HEK293 (cell line): Measurements from ENCODE around the gene SLC37A2.
A peak's percentile ranks its signal among the peaks of the same experiment; 100 is the strongest.

ENCODE experiments used
- CTCF ChIA-PET: fragments of 350-600 bp; formaldehyde crosslinking; extraction: SDS; loops from one replicate; lab custom pipeline; 2021; ENCODE audit warnings: antibody characterized with exemption; lab: Yijun Ruan, JAX
- POLR2A ChIA-PET: fragments of 300-600 bp; formaldehyde crosslinking; extraction: SDS; loops from one replicate; lab custom pipeline; 2020; ENCODE audit warnings: antibody characterized with exemption, inconsistent platforms; lab: Yijun Ruan, JAX
- H3K27ac ChIP-seq: fragments of 200-500 bp; sonication (Bioruptor generic); 2 replicates; pipeline ENCODE4 v1.5.1; 2014; ENCODE audit warnings: low read depth, low read length, control low read depth, inconsistent platforms; ENCODE audit errors: extremely low read depth
- H3K36me3 ChIP-seq, 2 experiments: fragments of 200-500 bp in 1 of 2; sonication (Bioruptor generic) in 1 of 2; 1 replicate in 1 of 2; 2 replicates in 1 of 2; pipeline ENCODE4 v1.5.1; 2014 to 2017; ENCODE audit warnings: inconsistent platforms in 2 of 2, low read length in 2 of 2; ENCODE audit not compliant: control insufficient read depth in 2 of 2, insufficient read depth in 1 of 2
- H3K4me1 ChIP-seq: fragments of 200-500 bp; sonication (Bioruptor generic); 2 replicates; pipeline ENCODE4 v1.5.1; 2014; ENCODE audit warnings: mild to moderate bottlenecking, low read length, inconsistent platforms; ENCODE audit not compliant: control insufficient read depth, insufficient read depth
- H3K4me3 ChIP-seq: 2 replicates; pipeline ENCODE4 v1.5.1; 2011; ENCODE audit warnings: low read depth, mild to moderate bottlenecking, control low read depth, low read length, moderate library complexity
- H3K9me3 ChIP-seq: fragments of 200-500 bp; sonication (Bioruptor generic); 2 replicates; pipeline ENCODE4 v1.5.1; 2014; ENCODE audit warnings: low read depth, low read length, inconsistent platforms; ENCODE audit not compliant: control insufficient read depth, insufficient read depth
- BCL11A ChIP-seq: fragments of 450-650 bp; formaldehyde crosslinking; IDR thresholded peaks from 2 replicates; pipeline ENCODE4 v1.5.1; 2016; ENCODE audit warnings: low read depth, missing biosample characterization, missing genetic modification characterization
- GFI1B ChIP-seq: fragments of 450-650 bp; formaldehyde crosslinking; IDR thresholded peaks from 2 replicates; pipeline ENCODE4 v1.5.1; 2016; ENCODE audit warnings: missing biosample characterization, missing genetic modification characterization
- GLIS1 ChIP-seq: fragments of 450-650 bp; formaldehyde crosslinking; IDR thresholded peaks from 2 replicates; pipeline ENCODE4 v1.5.1; 2016; ENCODE audit warnings: missing biosample characterization, missing genetic modification characterization
- HOXA7 ChIP-seq: sonication (generic); formaldehyde crosslinking; IDR thresholded peaks from 2 replicates; pipeline ENCODE4 v1.8.1; 2022; ENCODE audit warnings: missing genetic modification reagents, borderline replicate concordance
- IKZF3 ChIP-seq: fragments of 450-650 bp; IDR thresholded peaks from 2 replicates; pipeline ENCODE4 v1.5.0; 2018; ENCODE audit warnings: missing biosample characterization, mild to moderate bottlenecking, missing genetic modification characterization, moderate library complexity
- OVOL3 ChIP-seq: fragments of 450-650 bp; formaldehyde crosslinking; IDR thresholded peaks from 2 replicates; pipeline ENCODE4 v1.5.1; 2016; ENCODE audit warnings: missing biosample characterization, missing genetic modification characterization
- SCRT1 ChIP-seq: fragments of 450-650 bp; formaldehyde crosslinking; IDR thresholded peaks from 2 replicates; pipeline ENCODE4 v1.5.1; 2016; ENCODE audit warnings: missing biosample characterization, missing genetic modification characterization, borderline replicate concordance
- SCRT2 ChIP-seq: fragments of 450-650 bp; formaldehyde crosslinking; IDR thresholded peaks from 2 replicates; pipeline ENCODE4 v1.5.1; 2016; ENCODE audit warnings: missing biosample characterization, missing genetic modification characterization
- SP3 ChIP-seq: fragments of 450-650 bp; formaldehyde crosslinking; IDR thresholded peaks from 2 replicates; pipeline ENCODE4 v1.5.1; 2016; ENCODE audit warnings: missing biosample characterization, missing genetic modification characterization
- ZFHX2 ChIP-seq: fragments of 450-650 bp; formaldehyde crosslinking; conservative IDR thresholded peaks from 2 replicates; pipeline ENCODE4 v1.5.1; 2016; ENCODE audit warnings: missing biosample characterization, missing genetic modification characterization
- ZNF157 ChIP-seq: fragments of 450-650 bp; formaldehyde crosslinking; IDR thresholded peaks from 2 replicates; pipeline ENCODE4 v1.5.1; 2016; ENCODE audit warnings: missing biosample characterization, missing genetic modification characterization
- ZNF341 ChIP-seq: fragments of 450-650 bp; formaldehyde crosslinking; IDR thresholded peaks from 2 replicates; pipeline ENCODE4; 2016; ENCODE audit warnings: low read depth, missing biosample characterization, missing genetic modification characterization
- ZNF37A ChIP-seq: fragments of 450-650 bp; IDR thresholded peaks from 2 replicates; pipeline ENCODE4 v1.5.1; 2018; ENCODE audit warnings: missing biosample characterization, missing genetic modification characterization
- ZNF449 ChIP-seq: fragments of 450-650 bp; formaldehyde crosslinking; IDR thresholded peaks from 2 replicates; pipeline ENCODE4 v1.5.1; 2017; ENCODE audit warnings: missing biosample characterization, mild to moderate bottlenecking, missing genetic modification characterization, moderate library complexity
- ZNF501 ChIP-seq: fragments of 450-650 bp; formaldehyde crosslinking; IDR thresholded peaks from 2 replicates; pipeline ENCODE4 v1.5.1; 2016; ENCODE audit warnings: missing biosample characterization, missing genetic modification characterization
- ZNF510 ChIP-seq: fragments of 450-650 bp; formaldehyde crosslinking; IDR thresholded peaks from 2 replicates; pipeline ENCODE4 v1.5.1; 2018; ENCODE audit warnings: mild to moderate bottlenecking, missing genetic modification characterization, missing biosample characterization; ENCODE audit not compliant: insufficient replicate concordance
- ZNF639 ChIP-seq: fragments of 450-650 bp; formaldehyde crosslinking; IDR thresholded peaks from 2 replicates; pipeline ENCODE4 v1.5.1; 2016; ENCODE audit warnings: missing biosample characterization, missing genetic modification characterization
- ZNF658 ChIP-seq: fragments of 450-650 bp; formaldehyde crosslinking; IDR thresholded peaks from 2 replicates; pipeline ENCODE4; 2016; ENCODE audit warnings: missing biosample characterization, missing genetic modification characterization
- ZNF660 ChIP-seq: fragments of 450-650 bp; IDR thresholded peaks from 2 replicates; pipeline ENCODE4 v1.5.1; 2018; ENCODE audit warnings: missing biosample characterization, mild to moderate bottlenecking, missing genetic modification characterization
- ZNF776 ChIP-seq: fragments of 450-650 bp; formaldehyde crosslinking; IDR thresholded peaks from 2 replicates; pipeline ENCODE4 v1.5.0; 2017; ENCODE audit warnings: missing biosample characterization, missing genetic modification characterization, borderline replicate concordance

The SLC37A2 gene

GRCh38 chr11:125073616-125074483 is 10.7 kb downstream of the SLC37A2 start:
- Histone ChIP-seq H3K4me1 (no peaks in the 10 kb centered on the region), H3K36me3 (no peaks in the 10 kb centered on the region), H3K9me3 (no peaks in the 10 kb centered on the region), H3K4me3 (no peak overlapping the region), H3K27ac (no peak overlapping the region)
- TF ChIP-seq IKZF3 (tag by site-specific recombination), result no peak
- TF ChIP-seq ZFHX2, result no peak
- no peak for TF ChIP-seq ZNF449 (tag by site-specific recombination)
- TF ChIP-seq ZNF157 (tag by site-specific recombination), result no peak
- TF ChIP-seq ZNF501, result no peak
- TF ChIP-seq ZNF341 (tag by site-specific recombination), result no peak
- no peak for TF ChIP-seq GLIS1 (tag by site-specific recombination)
- ChIA-PET POLR2A (interaction anchor here (0.6 kb wide), 1 partner anchor 1407 kb away, joined by 3 read pairs; no protein-coding TSS in a partner anchor), CTCF (interaction anchor here (0.6 kb wide), 1 partner anchor 364 kb away, joined by 3 read pairs; no protein-coding TSS in a partner anchor)

GRCh38 chr11:125074511-125075241 is 11.6 kb downstream of the SLC37A2 start:
- Histone ChIP-seq H3K9me3 (no peaks in the 10 kb centered on the region), H3K27ac (no peak overlapping the region), H3K4me1 (no peaks in the 10 kb centered on the region), H3K36me3 (no peaks in the 10 kb centered on the region), H3K4me3 (no peak overlapping the region)
- TF ChIP-seq ZNF660 (tag by site-specific recombination), result no peak
- TF ChIP-seq BCL11A (tag by site-specific recombination), result no peak
- TF ChIP-seq ZNF658 (tag by site-specific recombination), result no peak
- no peak for TF ChIP-seq ZNF776 (tag by site-specific recombination)
- no peak for TF ChIP-seq SP3 (tag by site-specific recombination)
- no peak for TF ChIP-seq ZNF639 (tag by site-specific recombination)
- TF ChIP-seq HOXA7, result no peak
- no peak for TF ChIP-seq ZNF510 (tag by site-specific recombination)
- TF ChIP-seq OVOL3 (tag by site-specific recombination), result no peak
- TF ChIP-seq ZNF37A (tag by site-specific recombination), result no peak
- CTCF ChIA-PET, result interaction anchor here (0.6 kb wide), 1 partner anchor 363 kb away, joined by 3 read pairs; no protein-coding TSS in a partner anchor
- POLR2A ChIA-PET, result no interaction called here

- Histone ChIP-seq H3K36me3 (no peaks in the 10 kb centered on the region), H3K27ac (no peak overlapping the region), H3K4me3 (no peak overlapping the region), H3K4me1 (no peaks in the 10 kb centered on the region), H3K9me3 (no peaks in the 10 kb centered on the region)
- no peak for TF ChIP-seq GFI1B (tag by site-specific recombination)
- TF ChIP-seq SCRT2 (tag by site-specific recombination), result peak; percentile 80
- 0 out of 2 replicates have a peak, but pooled peaks have one; percentile 16 for TF ChIP-seq SCRT1 (tag by site-specific recombination)
- POLR2A ChIA-PET, result interaction anchor here (0.6 kb wide), 1 partner anchor 827 kb away, joined by 7 read pairs; no protein-coding TSS in a partner anchor
- CTCF ChIA-PET, result interaction anchor here (0.6 to 1.2 kb wide), 2 partner anchors 15 to 430 kb away, joined by 3 read pairs; no protein-coding TSS in a partner anchor
These were observed 12.1 kb downstream of the SLC37A2 start for GRCh38 chr11:125075242-125075625.
